Cardiac muscle cell (in vitro differentiated cells and primary cell): ENCODE measurements around the gene SMIM45.

Experiments
- DNase-seq, 2 donors: peaks; one replicate each; pipeline versions ENCODE4 v3.0.0 to v3.0.0-alpha.2; 2010 to 2017; ENCODE audit warnings: low read depth in 1 of 2, low spot score in 1 of 2
- H3K27ac ChIP-seq: fragments of 200-600 bp; sonication (generic); 2 replicates; pipeline ENCODE4 v1.5.1; 2016
- H3K27me3 ChIP-seq: fragments of 200-600 bp; sonication (generic); 2 replicates; pipeline ENCODE4 v1.6.0; 2016; ENCODE audit warnings: control low read depth
- H3K36me3 ChIP-seq: fragments of 200-600 bp; sonication (generic); 2 replicates; pipeline ENCODE4 v1.5.1; 2016; ENCODE audit warnings: control low read depth
- H3K4me1 ChIP-seq: fragments of 200-600 bp; sonication (generic); 2 replicates; pipeline ENCODE4 v1.8.1; 2017; ENCODE audit warnings: low read depth, mild to moderate bottlenecking, mixed run types
- H3K4me3 ChIP-seq: fragments of 200-600 bp; sonication (generic); 2 replicates; pipeline ENCODE4 v1.5.1; 2016; ENCODE audit warnings: mild to moderate bottlenecking
- H3K9me3 ChIP-seq: fragments of 200-600 bp; sonication (generic); 2 replicates; pipeline ENCODE4 v1.5.1; 2017; ENCODE audit warnings: low read depth, mild to moderate bottlenecking, control low read depth
- CTCF ChIP-seq: IDR thresholded peaks from 2 replicates; pipeline ENCODE4 v1.5.1; 2012; ENCODE audit warnings: low read depth, mild to moderate bottlenecking, low read length

SMIM45 gene

GRCh38 chr22:41936894-41937169, 15.1 kb upstream of the SMIM45 start:
- Histone ChIP-seq H3K27me3 (no peaks in the 10 kb centered on the region), H3K4me1 (no peaks in the 10 kb centered on the region), H3K27ac (no peak overlapping the region), H3K9me3 (no peaks in the 10 kb centered on the region), H3K4me3 (no peak overlapping the region), H3K36me3 (no peaks in the 10 kb centered on the region)
- no peak for DNase-seq
- no peak for TF ChIP-seq CTCF

GRCh38 chr22:41939981-41940831, 11.7 kb upstream of the SMIM45 start:
- Histone ChIP-seq H3K36me3 (no peaks in the 10 kb centered on the region), H3K27me3 (no peaks in the 10 kb centered on the region), H3K4me1 (no peaks in the 10 kb centered on the region), H3K9me3 (no peaks in the 10 kb centered on the region), H3K4me3 (no peak overlapping the region), H3K27ac (no peak overlapping the region)
- DNase-seq: no peak
- no peak for TF ChIP-seq CTCF

- DNase-seq: peak; percentile 86
- Histone ChIP-seq H3K4me3 (no peak overlapping the region), H3K9me3 (no peaks in the 10 kb centered on the region), H3K36me3 (no peaks in the 10 kb centered on the region), H3K4me1 (peaks cover 4% of the 10 kb centered on the region), H3K27ac (no peak overlapping the region), H3K27me3 (no peaks in the 10 kb centered on the region)
- peak; percentile 88 for TF ChIP-seq CTCF
Measured at GRCh38 chr22:41940832-41941765, 10.9 kb upstream of the SMIM45 start.

- TF ChIP-seq CTCF: no peak
- no peaks in the 10 kb centered on the region for H3K36me3 ChIP-seq
- H3K27me3 ChIP-seq: no peaks in the 10 kb centered on the region
- H3K4me3 ChIP-seq: no peak overlapping the region
- peaks cover 4% of the 10 kb centered on the region for H3K4me1 ChIP-seq
- DNase-seq: no peak
- H3K27ac ChIP-seq: no peak overlapping the region
- H3K9me3 ChIP-seq: no peaks in the 10 kb centered on the region
Measured at GRCh38 chr22:41943661-41944209, 8.2 kb upstream of the SMIM45 start.

- H3K36me3 ChIP-seq: no peaks in the 10 kb centered on the region
- H3K27ac ChIP-seq: peak within 1 kb of the TSS; percentile 35
Measured at GRCh38 chr22:41946629-41947423, 5.1 kb upstream of the SMIM45 start, which contains the start of gene CENPM. Gene CENPM (minus strand): TSS chr22:41947152. CDS start chr22:41947076, 76 bp downstream.

More at GRCh38 chr22:41946629-41947423, 5.1 kb upstream of the SMIM45 start, which contains the start of gene CENPM:
- peaks cover 4% of the 10 kb centered on the region for H3K4me1 ChIP-seq
- H3K9me3 ChIP-seq: no peaks in the 10 kb centered on the region
- peak; percentile 95 to 97 for DNase-seq
- H3K4me3 ChIP-seq: peak within 1 kb of the TSS; percentile 50
- no peaks in the 10 kb centered on the region for H3K27me3 ChIP-seq
- no peak for TF ChIP-seq CTCF
